ENCODE results near the gene MPPED1.

- no peak for TF ChIP-seq POLR2AphosphoS5 (IDR thresholded peaks at IDR 0.05)
- no peak for TF ChIP-seq POLR2A (IDR thresholded peaks at IDR 0.05)
- TF ChIP-seq CTCF (IDR thresholded peaks at IDR 0.05 in 8 of 11, conservative IDR thresholded peaks at IDR 0.05 in 3 of 11) = no peak
Observed at GRCh38 chr22:43438666-43439347, 27.0 kb downstream of the MPPED1 start.
